ENCODE measurements around the gene CSRNP3.

The CSRNP3 gene

GRCh38 chr2:165567273-165567672 is 97.8 kb downstream of the CSRNP3 start:
- H3K4me3 ChIP-seq (ENCODE audit: low read length): no peak overlapping the region
- DNase-seq (ENCODE audit: low read depth): no peak
- no peak for TF ChIP-seq CTCF (IDR thresholded peaks at IDR 0.05; ENCODE audit: insufficient read depth, low read depth, low read length, missing control alignments)

DNA sequence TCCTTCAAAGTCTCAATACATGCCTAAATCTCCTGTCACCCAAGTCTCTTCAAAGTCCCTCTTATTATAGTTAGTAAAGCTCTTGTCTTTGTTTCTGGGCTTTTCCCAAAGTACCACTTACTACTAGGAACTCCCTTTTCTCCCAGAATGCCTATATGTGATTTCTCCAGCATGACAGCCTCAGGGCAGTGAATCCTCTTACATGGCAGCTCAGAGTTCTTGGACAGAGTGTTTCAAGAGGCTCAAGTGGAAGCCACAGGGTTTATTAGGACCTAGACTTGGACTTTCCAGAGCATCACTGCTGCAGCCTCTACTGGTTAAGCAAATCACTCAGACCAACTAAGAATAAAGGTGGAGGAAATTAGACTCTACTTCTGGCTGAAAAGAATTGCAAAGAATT is 98.9 kb downstream of the CSRNP3 start:
- no peak overlapping the region for H3K4me3 ChIP-seq (ENCODE audit: low read length)
- DNase-seq (ENCODE audit: low read depth): no peak
- TF ChIP-seq CTCF (IDR thresholded peaks at IDR 0.05; ENCODE audit: insufficient read depth, low read depth, low read length, missing control alignments): no peak

DNA sequence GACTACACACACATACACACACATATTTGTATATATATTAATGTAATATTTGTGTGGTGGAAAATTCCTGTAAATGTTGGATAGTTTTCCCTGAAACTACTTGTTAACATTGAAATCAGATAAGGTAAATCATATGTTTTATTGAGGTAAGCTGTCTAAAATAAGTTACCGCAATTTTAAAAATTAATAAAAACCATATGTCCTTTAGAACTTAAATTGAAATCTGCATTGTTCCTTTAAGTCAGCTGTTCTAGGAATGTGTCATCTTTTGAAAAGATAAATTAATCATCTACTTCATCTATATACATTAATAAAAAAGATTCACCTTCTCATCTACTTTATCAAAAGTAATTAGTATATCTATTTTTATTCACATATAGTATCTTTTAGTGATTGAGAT is 102.0 kb downstream of the CSRNP3 start:
- no peak for DNase-seq (ENCODE audit: low read depth)
- no peak overlapping the region for H3K4me3 ChIP-seq (ENCODE audit: low read length)
- TF ChIP-seq CTCF (IDR thresholded peaks at IDR 0.05; ENCODE audit: insufficient read depth, low read depth, low read length, missing control alignments): no peak

DNA sequence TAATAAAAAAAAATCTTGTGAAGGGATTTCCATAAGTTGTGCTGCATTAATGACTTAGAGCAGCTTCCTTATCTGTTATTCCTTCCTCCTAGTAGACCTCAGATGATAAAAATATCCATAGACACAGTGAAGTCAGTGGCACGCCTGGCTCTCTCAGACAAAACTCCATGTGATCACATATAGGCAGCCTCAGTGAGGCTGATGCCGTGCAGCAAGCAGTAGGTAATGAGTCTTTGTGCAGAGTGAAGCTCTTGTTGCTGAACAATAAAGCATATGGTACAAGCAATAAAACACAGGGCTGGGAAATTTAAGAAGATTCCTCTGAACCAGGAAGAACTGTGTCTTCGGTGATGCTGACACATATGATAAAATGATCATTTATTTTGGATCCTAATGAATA is 102.7 kb downstream of the CSRNP3 start:
- no peak for TF ChIP-seq CTCF (IDR thresholded peaks at IDR 0.05; ENCODE audit: insufficient read depth, low read depth, low read length, missing control alignments)
- no peak for DNase-seq (ENCODE audit: low read depth)

GRCh38 chr2:165573534-165574461 is 104.3 kb downstream of the CSRNP3 start:
- H3K4me3 ChIP-seq (ENCODE audit: low read length): peak overlapping the region; percentile 25
- peak; percentile 38 for DNase-seq (ENCODE audit: low read depth)
- no peak for TF ChIP-seq CTCF (IDR thresholded peaks at IDR 0.05; ENCODE audit: insufficient read depth, low read depth, low read length, missing control alignments)

More for the DNA sequence above, 102.7 kb downstream of the CSRNP3 start:
- no peak overlapping the region for H3K4me3 ChIP-seq (ENCODE audit: low read length)

DNA sequence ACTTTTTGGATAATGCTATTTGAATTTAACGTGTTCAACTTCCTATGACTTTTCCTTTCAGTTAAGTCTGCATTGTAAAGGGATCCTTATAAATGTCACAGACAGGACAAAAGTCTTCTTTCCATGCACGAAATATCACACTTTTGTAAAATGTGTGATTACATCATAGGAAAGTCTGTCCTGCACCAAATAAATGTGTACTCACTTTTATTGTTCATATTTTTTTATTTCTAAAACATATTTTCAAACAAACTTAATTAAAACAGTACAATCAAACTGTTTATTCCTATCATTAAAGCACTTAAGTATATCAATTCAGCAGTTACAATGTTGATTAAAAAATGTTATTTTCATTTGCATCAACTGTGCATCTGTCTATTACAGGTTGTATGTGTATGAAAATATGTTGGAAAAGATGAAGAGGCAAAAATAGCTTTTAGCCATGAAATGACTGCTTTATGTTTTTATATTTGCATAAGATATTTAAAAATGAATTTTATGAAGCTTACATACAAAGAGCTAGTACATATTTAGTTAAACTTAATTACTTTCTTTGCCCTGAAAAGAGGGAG is 105.6 kb downstream of the CSRNP3 start:
- TF ChIP-seq CTCF (IDR thresholded peaks at IDR 0.05; ENCODE audit: insufficient read depth, low read depth, low read length, missing control alignments): no peak
- no peak overlapping the region for H3K4me3 ChIP-seq (ENCODE audit: low read length)
- DNase-seq (ENCODE audit: low read depth): no peak
